K562 (cell line): ENCODE results near the gene ZNF582. TPM values are rescaled to one million over a fixed set of nuclear protein-coding genes. Genes with fewer than 3 reads are reported as not detected.

Source experiments
- CREB1 ChIP-seq, 2 experiments: sonication (generic) in 1 of 2; formaldehyde crosslinking in 1 of 2; IDR thresholded peaks; 2 replicates each; pipeline versions ENCODE4 v1.6.1 to v1.8.0; 2012 to 2022; ENCODE audit warnings: inconsistent platforms in 1 of 2, mild to moderate bottlenecking in 1 of 2, missing genetic modification reagents in 1 of 2, moderate library complexity in 1 of 2
- DIDO1 ChIP-seq: fragments of 450-650 bp; IDR thresholded peaks from 2 replicates; pipeline ENCODE4 v1.6.1; 2016; ENCODE audit warnings: low read depth, missing biosample characterization, missing genetic modification characterization
- ID3 ChIP-seq, 2 experiments: fragments of 250-450 bp in 1 of 2; fragments of 450-650 bp in 1 of 2; sonication (Bioruptor Pico) in 1 of 2; IDR thresholded peaks; 2 replicates each; pipeline versions ENCODE4 v1.6.1 to v1.8.0; 2016 to 2021; ENCODE audit warnings: mild to moderate bottlenecking in 2 of 2, moderate library complexity in 2 of 2, missing compliant biosample characterization in 1 of 2, missing genetic modification characterization in 1 of 2
- MYNN ChIP-seq, 2 experiments: sonication (generic); formaldehyde crosslinking in 1 of 2; IDR thresholded peaks; 2 replicates each; pipeline versions ENCODE4 v1.5.0 to v1.6.1; 2016 to 2020; ENCODE audit warnings: antibody characterized with exemption in 1 of 2, missing genetic modification reagents in 1 of 2
- RBBP5 ChIP-seq: fragments of 200-600 bp; sonication (generic); IDR thresholded peaks from 2 replicates; pipeline ENCODE4 v1.6.1; 2012; ENCODE audit warnings: borderline replicate concordance, mild to moderate bottlenecking, low read length, control low read depth, inconsistent platforms; ENCODE audit not compliant: insufficient read depth, poor library complexity, severe bottlenecking
- TBP ChIP-seq: optimal IDR thresholded peaks from 2 replicates; pipeline ENCODE3; 2011; ENCODE audit warnings: low read depth, low read length, improper control_type of control experiment
- TRIM24 ChIP-seq, 2 experiments: fragments of 450-650 bp; IDR thresholded peaks; 2 replicates each; pipeline ENCODE4 v1.6.1; 2016
- VEZF1 ChIP-seq: fragments of 200-800 bp; sonication (Bioruptor generic); IDR thresholded peaks from 2 replicates; pipeline ENCODE4 v1.6.1; 2017; ENCODE audit warnings: missing genetic modification characterization, missing compliant biosample characterization
- ZKSCAN1 ChIP-seq: fragments of 150-350 bp; IDR thresholded peaks from 2 replicates; pipeline ENCODE4 v1.6.1; 2016; ENCODE audit warnings: low read depth, low read length
- ZNF143 ChIP-seq: sonication (generic); formaldehyde crosslinking; IDR thresholded peaks from 2 replicates; pipeline ENCODE4 v1.9.0; 2022; ENCODE audit warnings: mild to moderate bottlenecking, missing genetic modification reagents
- ZNF280B ChIP-seq: fragments of 250-450 bp; sonication (Bioruptor Pico); IDR thresholded peaks from 2 replicates; pipeline ENCODE4 v1.5.1; 2021; ENCODE audit warnings: mild to moderate bottlenecking
- polyA plus RNA-seq, 8 experiments: library from polyadenylated mRNA; depleted of rRNA in 4 of 8; stranded (reverse) in 5 of 8; unstranded in 3 of 8; fragments of >200 nt; fragmentation: Nextera tagmentation in 2 of 8; fragmentation: Illumina TruSeq in 1 of 8; extraction: Ambion mirVana in 2 of 8; extraction: Trizol in 1 of 8; gene quantifications; 2 replicates each; pipeline versions ENCODE4 v1.2.1 to v1.2.3, GENCODE V29; 2011 to 2014; ENCODE audit warnings: inconsistent platforms in 1 of 8, missing spikeins in 1 of 8
- total RNA-seq, 7 experiments: library from RNA; depleted of rRNA in 6 of 7; stranded (reverse); fragments of >200 nt in 6 of 7; fragmentation: Illumina TruSeq in 2 of 7; extraction: Trizol in 2 of 7; gene quantifications; 2 replicates each; pipeline versions ENCODE4 v1.2.1 to v1.2.3, GENCODE V29; 2011 to 2021; ENCODE audit warnings: low replicate concordance in 1 of 7
- TF ChIP-seq, protein P1 (sequence below): fragments of 450-650 bp; formaldehyde crosslinking; conservative IDR thresholded peaks from 2 replicates; pipeline ENCODE4 v1.4.0; 2022; ENCODE audit warnings: mild to moderate bottlenecking, missing genetic modification characterization
- TF ChIP-seq, protein P2 (sequence below): fragments of 450-650 bp; IDR thresholded peaks from 2 replicates; pipeline ENCODE4 v1.6.1; 2014; ENCODE audit warnings: low read depth, mild to moderate bottlenecking, moderate library complexity, borderline replicate concordance
- TF ChIP-seq, protein P3 (sequence below): sonication (generic); formaldehyde crosslinking; IDR thresholded peaks from 2 replicates; pipeline ENCODE4 v1.8.1; 2022; ENCODE audit warnings: missing genetic modification reagents
- TF ChIP-seq, protein P4 (sequence below): sonication (generic); formaldehyde crosslinking; IDR thresholded peaks from 2 replicates; pipeline ENCODE4 v1.8.0; 2022; ENCODE audit warnings: mild to moderate bottlenecking, missing genetic modification reagents

ZNF582 gene
- total and polyA plus RNA-seq, 9 of the 15 experiments (the other 6 are each of a cell fraction or from before 2014, with no cell fraction given) = 0.72 to 3.3 (median 1.6) TPM

- TF ChIP-seq, protein P1, sequence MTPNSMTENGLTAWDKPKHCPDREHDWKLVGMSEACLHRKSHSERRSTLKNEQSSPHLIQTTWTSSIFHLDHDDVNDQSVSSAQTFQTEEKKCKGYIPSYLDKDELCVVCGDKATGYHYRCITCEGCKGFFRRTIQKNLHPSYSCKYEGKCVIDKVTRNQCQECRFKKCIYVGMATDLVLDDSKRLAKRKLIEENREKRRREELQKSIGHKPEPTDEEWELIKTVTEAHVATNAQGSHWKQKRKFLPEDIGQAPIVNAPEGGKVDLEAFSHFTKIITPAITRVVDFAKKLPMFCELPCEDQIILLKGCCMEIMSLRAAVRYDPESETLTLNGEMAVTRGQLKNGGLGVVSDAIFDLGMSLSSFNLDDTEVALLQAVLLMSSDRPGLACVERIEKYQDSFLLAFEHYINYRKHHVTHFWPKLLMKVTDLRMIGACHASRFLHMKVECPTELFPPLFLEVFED (CRISPR knock-in tag) = peak; percentile 33; the same call in 1 of the 2 replicates
- TF ChIP-seq, protein P2, sequence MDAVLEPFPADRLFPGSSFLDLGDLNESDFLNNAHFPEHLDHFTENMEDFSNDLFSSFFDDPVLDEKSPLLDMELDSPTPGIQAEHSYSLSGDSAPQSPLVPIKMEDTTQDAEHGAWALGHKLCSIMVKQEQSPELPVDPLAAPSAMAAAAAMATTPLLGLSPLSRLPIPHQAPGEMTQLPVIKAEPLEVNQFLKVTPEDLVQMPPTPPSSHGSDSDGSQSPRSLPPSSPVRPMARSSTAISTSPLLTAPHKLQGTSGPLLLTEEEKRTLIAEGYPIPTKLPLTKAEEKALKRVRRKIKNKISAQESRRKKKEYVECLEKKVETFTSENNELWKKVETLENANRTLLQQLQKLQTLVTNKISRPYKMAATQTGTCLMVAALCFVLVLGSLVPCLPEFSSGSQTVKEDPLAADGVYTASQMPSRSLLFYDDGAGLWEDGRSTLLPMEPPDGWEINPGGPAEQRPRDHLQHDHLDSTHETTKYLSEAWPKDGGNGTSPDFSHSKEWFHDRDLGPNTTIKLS = peak; percentile 81
- TF ChIP-seq ZKSCAN1 (no peak), DIDO1 (tag) (no peak), CREB1 (IDR thresholded peaks at IDR 0.05) (0 out of 2 replicates have a peak, but pooled peaks have one; percentile 61), CREB1 (CRISPR knock-in tag; IDR thresholded peaks at IDR 0.05) (peak; percentile 49; the same call in 1 of the 2 replicates), RBBP5 (peak; percentile 59), TRIM24 (IDR thresholded peaks at IDR 0.05) (no peak), ID3 (CRISPR knock-in tag; IDR thresholded peaks at IDR 0.05) (no peak), ID3 (tag; IDR thresholded peaks at IDR 0.05) (peak; percentile 48; the same call in 1 of the 2 replicates), VEZF1 (peak; percentile 77), ZNF280B (CRISPR knock-in tag) (no peak), ZNF143 (CRISPR knock-in tag) (peak; percentile 95), TBP (peak; percentile 38), MYNN (IDR thresholded peaks at IDR 0.05) (no peak), MYNN (CRISPR knock-in tag; IDR thresholded peaks at IDR 0.05) (no peak)
- TF ChIP-seq, protein P3, sequence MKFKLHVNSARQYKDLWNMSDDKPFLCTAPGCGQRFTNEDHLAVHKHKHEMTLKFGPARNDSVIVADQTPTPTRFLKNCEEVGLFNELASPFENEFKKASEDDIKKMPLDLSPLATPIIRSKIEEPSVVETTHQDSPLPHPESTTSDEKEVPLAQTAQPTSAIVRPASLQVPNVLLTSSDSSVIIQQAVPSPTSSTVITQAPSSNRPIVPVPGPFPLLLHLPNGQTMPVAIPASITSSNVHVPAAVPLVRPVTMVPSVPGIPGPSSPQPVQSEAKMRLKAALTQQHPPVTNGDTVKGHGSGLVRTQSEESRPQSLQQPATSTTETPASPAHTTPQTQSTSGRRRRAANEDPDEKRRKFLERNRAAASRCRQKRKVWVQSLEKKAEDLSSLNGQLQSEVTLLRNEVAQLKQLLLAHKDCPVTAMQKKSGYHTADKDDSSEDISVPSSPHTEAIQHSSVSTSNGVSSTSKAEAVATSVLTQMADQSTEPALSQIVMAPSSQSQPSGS = peak; percentile 64; the same call in 1 of the 2 replicates
- TF ChIP-seq, protein P4, sequence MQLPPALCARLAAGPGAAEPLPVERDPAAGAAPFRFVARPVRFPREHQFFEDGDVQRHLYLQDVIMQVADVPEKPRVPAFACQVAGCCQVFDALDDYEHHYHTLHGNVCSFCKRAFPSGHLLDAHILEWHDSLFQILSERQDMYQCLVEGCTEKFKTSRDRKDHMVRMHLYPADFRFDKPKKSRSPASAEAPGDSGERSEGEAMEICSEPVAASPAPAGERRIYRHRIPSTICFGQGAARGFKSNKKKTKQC (CRISPR knock-in tag) = no peak
Measured at GRCh38 chr19:56403764-56404704, 10.7 kb upstream of the ZNF582 start, which contains the start of gene ZNF583 (continued).
